Keratinocyte (primary cell): Measurements from ENCODE around the gene AHNAK. TPM values are rescaled to one million over a fixed set of nuclear protein-coding genes. Genes with fewer than 3 reads are reported as not detected.
A peak's percentile ranks its signal among the peaks of the same experiment; 100 is the strongest.

Experiments
- DNase-seq: peaks from one replicate; pipeline ENCODE4 v3.0.0-alpha.2; 2011; ENCODE audit warnings: low read depth, missing footprints, low spot score
- FAIRE-seq: peaks from 2 replicates; lab custom pipeline; 2011; peaks lifted over from hg19 to GRCh38; lab: Jason Lieb, UNC
- H2AFZ ChIP-seq: 2 replicates; pipeline ENCODE4 v1.6.0; 2012; ENCODE audit warnings: low read length, control low read depth, inconsistent platforms; ENCODE audit not compliant: control insufficient read depth
- H3K27ac ChIP-seq: 2 replicates; pipeline ENCODE4 v1.5.1; 2011; ENCODE audit warnings: low read length; ENCODE audit not compliant: control insufficient read depth, insufficient read depth
- H3K27me3 ChIP-seq: 3 replicates; pipeline ENCODE4 v1.6.0; 2011; ENCODE audit warnings: low read length; ENCODE audit not compliant: control insufficient read depth, insufficient read depth; ENCODE audit errors: extremely low read depth
- H3K36me3 ChIP-seq, 2 experiments: 2 replicates in 1 of 2; 3 replicates in 1 of 2; pipeline ENCODE4 v1.5.1; 2011; ENCODE audit warnings: low read length in 2 of 2, mild to moderate bottlenecking in 1 of 2; ENCODE audit not compliant: control insufficient read depth in 2 of 2, insufficient read depth in 2 of 2; ENCODE audit errors: extremely low read depth in 1 of 2
- H3K4me1 ChIP-seq: 3 replicates; pipeline ENCODE4 v1.5.1; 2011; ENCODE audit warnings: low read length; ENCODE audit not compliant: control insufficient read depth, insufficient read depth; ENCODE audit errors: extremely low read depth
- H3K4me2 ChIP-seq: 3 replicates; pipeline ENCODE4 v1.6.0; 2011; ENCODE audit warnings: low read depth, low read length; ENCODE audit not compliant: control insufficient read depth, insufficient read depth; ENCODE audit errors: extremely low read depth
- H3K4me3 ChIP-seq, 3 experiments: fragments of 200-600 bp in 1 of 3; sonication (generic) in 1 of 3; 2 replicates in 2 of 3; 3 replicates in 1 of 3; pipeline ENCODE4 v1.5.1; 2011 to 2016; ENCODE audit warnings: low read length in 3 of 3, mild to moderate bottlenecking in 3 of 3, control low read depth in 2 of 3, inconsistent platforms in 1 of 3, low read depth in 1 of 3, mixed read lengths in 1 of 3, mixed run types in 1 of 3, moderate library complexity in 1 of 3; ENCODE audit not compliant: control insufficient read depth in 2 of 3, insufficient read depth in 2 of 3; ENCODE audit errors: extremely low read depth in 1 of 3
- H3K79me2 ChIP-seq: 2 replicates; pipeline ENCODE4 v1.6.0; 2012; ENCODE audit warnings: low read length; ENCODE audit not compliant: control insufficient read depth, insufficient read depth
- H3K9ac ChIP-seq: 3 replicates; pipeline ENCODE4 v1.6.0; 2011; ENCODE audit warnings: low read length; ENCODE audit not compliant: control insufficient read depth, insufficient read depth; ENCODE audit errors: extremely low read depth
- H3K9me1 ChIP-seq: 3 replicates; pipeline ENCODE4 v1.6.0; 2011; ENCODE audit warnings: low read length; ENCODE audit not compliant: control insufficient read depth, insufficient read depth; ENCODE audit errors: extremely low read depth
- H3K9me3 ChIP-seq: 2 replicates; pipeline ENCODE4 v1.5.1; 2012; ENCODE audit warnings: low read depth, low read length; ENCODE audit not compliant: control insufficient read depth
- H4K20me1 ChIP-seq: 3 replicates; pipeline ENCODE4 v1.6.0; 2011; ENCODE audit warnings: low read length; ENCODE audit not compliant: control insufficient read depth, insufficient read depth; ENCODE audit errors: extremely low read depth
- CTCF ChIP-seq, 3 experiments: IDR thresholded peaks in 1 of 3; conservative IDR thresholded peaks in 1 of 3; optimal IDR thresholded peaks in 1 of 3; 2 replicates in 2 of 3; 3 replicates in 1 of 3; pipeline versions ENCODE3 to v1.5.1; 2011; ENCODE audit warnings: low read length in 3 of 3, mild to moderate bottlenecking in 3 of 3, moderate library complexity in 2 of 3, control low read depth in 1 of 3, inconsistent platforms in 1 of 3; ENCODE audit not compliant: insufficient read depth in 2 of 3; ENCODE audit errors: extremely low read depth in 1 of 3
- EZH2 ChIP-seq: IDR thresholded peaks from one replicate; pipeline ENCODE4 v1.6.1; 2012; ENCODE audit warnings: inconsistent platforms, mild to moderate bottlenecking, low read length, moderate library complexity
- dilution Hi-C: fragments of 300-500 bp; cut with MboI; formaldehyde crosslinking; loops from one replicate; pipeline ENCODE4 v1.7.0; 2020; ENCODE audit warnings: low sequenced_read_pairs; ENCODE audit not compliant: extremely low pct_ligation_motif_present
- polyA plus RNA-seq, 5 experiments: library from polyadenylated mRNA; depleted of rRNA in 3 of 5; stranded (reverse) in 3 of 5; stranded (forward) in 1 of 5; unstranded in 1 of 5; fragments of >200 nt; gene quantifications; 1 replicate in 1 of 5; 2 replicates in 3 of 5; 3 replicates in 1 of 5; pipeline versions ENCODE4 v1.2.1 to v1.2.3, GENCODE V29; 2011 to 2012; ENCODE audit warnings: missing spikeins in 2 of 5, low read depth in 1 of 5, low replicate concordance in 1 of 5

The AHNAK gene
- polyA plus RNA-seq, 1 donor (not counting 4 experiments of a cell fraction or from before 2014, with no cell fraction given) = 220 TPM

GRCh38 chr11:62542750-62543567 lies 3.6 kb downstream of the AHNAK start:
- dilution Hi-C loops = no loop called here
- Histone ChIP-seq H3K4me1 (peaks cover 60% of the 10 kb centered on the region), H3K9me3 (no peaks in the 10 kb centered on the region), H3K4me2 (peak overlapping the region; percentile 98), H3K36me3 (peaks cover 18 to 33% of the 10 kb centered on the region in 2 experiments), H2AFZ (no peak overlapping the region), H3K9me1 (peaks cover 10% of the 10 kb centered on the region), H3K27me3 (no peaks in the 10 kb centered on the region), H3K79me2 (peaks cover 85% of the 10 kb centered on the region), H3K9ac (peak overlapping the region; percentile 93), H3K4me3 (peak overlapping the region; percentile 86 to 100 (median 89)), H4K20me1 (peaks cover 48% of the 10 kb centered on the region), H3K27ac (peak overlapping the region; percentile 94)
- FAIRE-seq = peak; percentile 84
- TF ChIP-seq CTCF (optimal IDR thresholded peaks at IDR 0.05 in 1 of 3, IDR thresholded peaks at IDR 0.05 in 1 of 3, conservative IDR thresholded peaks at IDR 0.05 in 1 of 3; ENCODE audit: extremely low read depth in 1 of 3, insufficient read depth in 2 of 3, low read length in 3 of 3) = peak in 2 of 3 experiments; percentile 90 to 99
- no peak for TF ChIP-seq EZH2
- no peak for DNase-seq

GRCh38 chr11:62542111-62542745 lies 4.4 kb downstream of the AHNAK start:
- Histone ChIP-seq H3K79me2 (peaks cover 92% of the 10 kb centered on the region), H2AFZ (no peak overlapping the region), H3K9me1 (peaks cover 10% of the 10 kb centered on the region), H3K9me3 (no peaks in the 10 kb centered on the region), H3K36me3 (peaks cover 18 to 35% of the 10 kb centered on the region in 2 experiments), H3K27ac (peak overlapping the region; percentile 94), H3K4me3 (peak overlapping the region; percentile 86 to 100 (median 89)), H3K9ac (peak overlapping the region; percentile 93), H4K20me1 (peaks cover 54% of the 10 kb centered on the region), H3K4me2 (peak overlapping the region; percentile 98), H3K27me3 (no peaks in the 10 kb centered on the region), H3K4me1 (peaks cover 57% of the 10 kb centered on the region)
- dilution Hi-C loops = no loop called here
- FAIRE-seq (no peak), DNase-seq (no peak)
- no peak for TF ChIP-seq EZH2
- no peak for TF ChIP-seq CTCF (optimal IDR thresholded peaks at IDR 0.05 in 1 of 3, IDR thresholded peaks at IDR 0.05 in 1 of 3, conservative IDR thresholded peaks at IDR 0.05 in 1 of 3; ENCODE audit: extremely low read depth in 1 of 3, insufficient read depth in 2 of 3, low read length in 3 of 3)
